ENCODE measurements around the gene CLPTM1.
A peak's percentile ranks its signal among the peaks of the same experiment; 100 is the strongest.
"Not testable (repeated sequence)": the region's sequence is repeated elsewhere in the genome, so short reads cannot be mapped to it uniquely, and the experiment has no call there.

The CLPTM1 gene

DNA sequence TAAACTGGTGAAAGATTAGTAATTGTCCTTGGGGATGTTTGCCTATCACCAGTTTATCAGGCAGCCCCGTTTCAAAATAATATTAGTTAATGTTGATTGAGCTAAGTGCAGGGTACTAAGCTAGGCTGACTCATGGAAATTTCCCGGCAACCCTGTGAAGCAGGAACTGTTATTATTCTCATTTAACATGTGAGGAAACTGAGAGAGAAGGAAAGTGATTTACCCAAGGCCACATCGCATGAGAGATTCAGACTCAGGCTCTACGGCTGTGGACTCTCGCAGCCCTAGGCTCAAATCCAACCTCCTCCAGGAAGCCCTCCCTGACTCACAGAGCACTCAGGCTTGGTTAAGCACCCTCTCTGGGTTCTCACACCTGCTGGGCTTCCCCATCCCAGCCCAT is 19.7 kb downstream of the CLPTM1 start:
- DNase-seq (ENCODE audit: low spot score) = no peak

DNA sequence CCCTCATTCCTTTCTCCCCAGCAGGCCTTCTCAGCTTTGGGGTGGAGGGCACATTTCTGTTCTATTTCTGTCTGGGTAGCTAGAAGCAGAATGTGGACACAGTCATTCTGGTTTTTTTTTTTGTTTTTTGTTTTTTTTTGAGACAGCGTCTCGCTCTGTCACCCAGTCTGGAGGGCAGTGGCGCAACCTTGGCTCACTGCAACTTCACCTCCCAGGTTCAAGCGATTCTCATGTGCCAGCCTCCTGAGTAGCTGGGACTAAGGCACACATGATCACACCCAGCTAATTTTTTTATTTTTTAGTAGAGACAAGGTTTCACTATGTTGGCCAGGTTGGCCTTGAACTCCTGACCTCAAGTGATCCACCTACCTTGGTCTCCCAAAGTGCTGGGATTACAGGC is 20.3 kb downstream of the CLPTM1 start:
- DNase-seq (ENCODE audit: low spot score) = no peak

DNA sequence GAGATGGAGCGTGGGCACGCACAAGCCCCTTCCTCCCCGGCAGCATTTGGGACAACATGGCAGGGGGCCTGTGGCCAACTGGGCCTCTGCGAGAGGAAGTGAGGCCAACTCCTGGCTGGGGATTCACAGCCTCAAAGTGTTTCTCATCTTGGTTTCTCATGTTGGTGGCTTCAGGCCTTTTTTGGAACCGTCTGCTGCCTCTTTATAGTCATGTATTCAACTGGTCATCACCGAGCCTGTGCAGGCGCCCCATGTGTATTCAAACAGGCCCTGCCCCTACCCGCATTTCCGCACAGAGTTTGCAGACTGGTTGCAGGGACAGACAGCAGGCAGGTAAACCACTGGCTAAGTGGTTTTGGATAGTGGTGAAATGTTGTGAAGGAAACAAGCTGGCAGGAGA is 28.8 kb downstream of the CLPTM1 start:
- DNase-seq (ENCODE audit: low spot score) = no peak

- DNase-seq (ENCODE audit: low spot score) = no peak
Observed at GRCh38 chr19:44985445-44985844, 30.3 kb downstream of the CLPTM1 start.

DNA sequence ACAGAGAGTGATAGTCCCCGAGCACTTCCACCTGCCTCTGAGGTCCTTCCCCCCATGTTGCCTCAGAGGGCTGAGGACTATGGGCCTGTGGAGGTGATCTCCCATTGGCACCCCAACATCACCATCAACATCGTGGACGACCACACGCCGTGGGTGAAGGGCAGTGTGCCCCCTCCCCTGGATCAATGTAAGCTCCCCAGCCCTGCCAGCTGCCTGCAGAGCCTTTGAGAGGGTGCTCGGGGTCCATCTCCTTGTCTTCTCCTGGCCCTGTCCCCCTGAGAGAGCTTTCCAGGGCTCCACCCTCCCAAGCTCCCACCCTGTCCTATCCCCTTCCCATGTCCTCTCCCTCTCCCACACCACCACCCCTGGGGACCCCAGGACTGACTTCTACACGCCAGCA is 31.2 kb downstream of the CLPTM1 start:
- DNase-seq (ENCODE audit: low spot score) = no peak

- DNase-seq (ENCODE audit: low spot score) = no peak
Observed at GRCh38 chr19:44987148-44987675, 32.0 kb downstream of the CLPTM1 start.

GRCh38 chr19:44988273-44988672 is 33.1 kb downstream of the CLPTM1 start:
- no peak for DNase-seq (ENCODE audit: low spot score)

GRCh38 chr19:44988896-44989556 is 33.8 kb downstream of the CLPTM1 start:
- peak; percentile 60 for DNase-seq (ENCODE audit: low spot score)

- no peak for DNase-seq (ENCODE audit: low spot score)
Observed at GRCh38 chr19:44990459-44990858, 35.3 kb downstream of the CLPTM1 start.

DNA sequence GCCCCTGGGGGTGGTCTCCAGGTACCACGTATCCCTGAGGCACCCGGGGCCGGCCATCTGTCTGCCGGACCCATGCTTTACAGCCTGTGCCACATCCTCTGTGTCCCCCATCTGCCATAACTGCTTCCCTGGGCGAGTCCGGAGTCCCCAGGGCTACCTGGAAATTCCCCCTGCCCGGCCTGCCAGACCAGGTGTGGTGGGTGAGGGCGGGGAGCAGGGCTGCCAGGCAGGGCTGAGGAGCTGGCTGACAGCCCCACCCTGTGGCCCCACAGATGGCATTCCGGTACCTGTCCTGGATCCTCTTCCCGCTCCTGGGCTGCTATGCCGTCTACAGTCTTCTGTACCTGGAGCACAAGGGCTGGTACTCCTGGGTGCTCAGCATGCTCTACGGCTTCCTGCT is 35.8 kb downstream of the CLPTM1 start:
- no peak for DNase-seq (ENCODE audit: low spot score)

GRCh38 chr19:44992336-44993163 is 37.4 kb downstream of the CLPTM1 start:
- no peak for DNase-seq (ENCODE audit: low spot score)

DNA sequence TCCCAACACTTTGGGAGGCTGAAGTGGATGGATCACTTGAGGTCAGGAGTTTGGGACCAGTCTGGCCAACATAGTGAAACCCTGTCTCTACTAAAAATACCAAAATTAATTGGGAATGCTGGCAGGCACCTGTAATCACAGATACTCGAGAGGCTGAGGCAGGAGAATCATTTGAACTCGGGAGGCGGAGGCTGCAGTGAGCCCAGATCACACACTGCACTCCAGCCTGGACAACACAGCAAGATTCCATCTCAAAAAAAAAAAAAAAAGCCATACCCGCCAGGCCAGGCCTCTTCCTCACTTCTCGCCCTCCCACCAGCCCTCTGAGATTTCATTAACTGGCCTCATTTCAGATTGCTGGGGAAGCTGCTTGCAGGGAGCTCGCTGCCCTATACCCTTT is 38.3 kb downstream of the CLPTM1 start:
- no peak for DNase-seq (ENCODE audit: low spot score)

DNA sequence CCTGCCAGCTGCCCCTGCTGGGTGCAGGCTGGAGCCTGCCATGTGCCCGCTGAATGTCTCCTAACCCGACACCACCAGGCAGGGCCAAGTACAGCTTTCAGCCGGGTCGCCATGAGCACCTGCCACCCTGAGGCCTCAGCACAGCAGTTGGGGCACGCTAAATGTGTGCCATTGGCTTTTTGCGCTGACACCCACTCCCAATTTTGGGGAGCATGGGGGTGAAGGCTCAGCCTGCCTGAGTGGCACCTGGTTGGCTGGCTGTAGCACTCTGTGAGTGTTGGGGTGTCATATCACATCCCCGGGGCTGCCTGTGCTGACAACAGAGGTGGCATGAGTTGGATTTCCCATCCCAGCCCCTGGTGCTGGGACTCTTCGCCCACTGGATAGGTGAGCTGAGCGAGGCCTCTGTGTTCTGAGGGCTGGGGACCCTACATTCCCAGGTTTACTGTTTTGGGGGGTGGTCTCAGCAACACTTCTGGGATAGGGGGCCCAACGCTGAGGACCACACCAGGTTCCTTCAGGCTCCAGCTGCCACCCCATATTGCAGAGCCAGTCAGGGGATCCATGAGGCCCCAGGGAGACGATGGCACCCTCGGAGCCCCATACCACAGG is 38.9 kb downstream of the CLPTM1 start:
- DNase-seq (ENCODE audit: low spot score) = no peak

GRCh38 chr19:44998025-44998424 is 42.8 kb downstream of the CLPTM1 start:
- no peak for DNase-seq (ENCODE audit: low spot score)

GRCh38 chr19:44999131-44999925 is 44.1 kb downstream of the CLPTM1 start:
- DNase-seq (ENCODE audit: low spot score) = not testable (repeated sequence)

DNA sequence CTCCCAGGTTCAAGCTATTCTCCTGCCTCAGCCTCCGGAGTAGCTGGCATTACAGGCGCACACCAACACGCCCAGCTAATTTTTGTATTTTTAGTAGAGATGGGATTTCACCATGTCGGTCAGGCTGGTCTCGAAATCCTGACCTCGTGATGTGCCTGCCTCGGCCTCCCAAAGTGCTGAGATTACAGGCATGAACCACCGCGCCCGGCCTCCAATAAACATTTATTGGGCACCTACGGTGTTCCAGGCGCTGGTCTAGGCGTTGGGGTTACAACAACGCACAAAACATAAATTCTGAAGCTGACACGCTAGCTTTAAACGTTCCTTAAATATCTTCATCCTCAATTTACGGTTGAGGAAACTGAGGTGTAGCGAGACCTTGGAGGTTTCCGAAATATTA is 45.5 kb downstream of the CLPTM1 start:
- not testable (repeated sequence) for DNase-seq (ENCODE audit: low spot score)

DNA sequence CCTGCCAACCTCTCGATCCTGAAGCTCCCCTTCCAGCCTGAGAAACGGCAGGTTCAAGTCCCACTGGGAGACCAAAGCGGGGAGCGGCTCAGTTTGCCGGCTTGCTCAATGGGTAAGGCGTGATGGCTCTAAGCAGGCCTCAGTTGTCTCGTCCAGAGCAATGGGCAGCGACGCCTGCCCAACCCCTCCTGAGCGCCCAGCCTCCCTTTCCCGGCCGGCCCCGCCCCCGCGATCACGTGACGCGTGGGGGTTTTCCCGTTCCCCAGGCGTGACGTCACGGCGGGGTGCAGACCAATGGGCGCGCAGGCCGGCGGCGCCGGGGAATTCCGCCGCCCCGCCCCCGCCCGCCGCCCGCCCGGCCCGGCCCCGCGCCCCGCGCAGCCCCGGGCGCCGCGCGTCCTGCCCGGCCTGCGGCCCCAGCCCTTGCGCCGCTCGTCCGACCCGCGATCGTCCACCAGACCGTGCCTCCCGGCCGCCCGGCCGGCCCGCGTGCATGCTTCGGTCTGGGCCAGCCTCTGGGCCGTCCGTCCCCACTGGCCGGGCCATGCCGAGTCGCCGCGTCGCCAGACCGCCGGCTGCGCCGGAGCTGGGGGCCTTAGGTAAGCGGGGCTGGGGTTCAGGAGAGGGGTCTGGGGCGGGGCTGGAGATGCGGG is 46.0 kb downstream of the CLPTM1 start, which contains the start of gene RELB:
TSS of gene RELB (plus strand) at position 378 of the 653 bp plus-strand sequence. CDS start at position 494, 116 bp downstream.
- DNase-seq (ENCODE audit: low spot score) = peak; percentile 87

DNA sequence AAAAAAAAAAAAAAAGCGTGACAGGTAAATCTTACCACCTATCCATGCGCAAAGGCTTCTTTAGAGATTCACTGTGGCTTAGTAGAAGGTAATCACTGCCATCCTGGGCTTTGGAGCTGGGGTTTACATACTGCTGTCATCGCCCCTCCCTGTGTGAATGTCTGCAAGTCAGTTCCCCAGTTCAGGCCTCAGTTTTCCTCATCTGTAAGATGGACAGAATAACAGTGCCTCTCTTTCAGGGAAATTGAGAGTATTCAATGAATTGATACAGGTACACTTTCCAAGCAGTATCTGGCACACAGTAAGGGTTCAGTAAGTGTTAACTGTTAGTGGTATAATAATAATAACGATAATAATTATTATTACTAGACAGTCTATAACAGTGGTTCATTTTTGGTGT is 48.3 kb downstream of the CLPTM1 start:
- DNase-seq (ENCODE audit: low spot score) = no peak

- no peak for DNase-seq (ENCODE audit: low spot score)
Observed at GRCh38 chr19:45005787-45006186, 50.6 kb downstream of the CLPTM1 start.

GRCh38 chr19:45008552-45008951 is 53.4 kb downstream of the CLPTM1 start:
- DNase-seq (ENCODE audit: low spot score) = no peak

DNA sequence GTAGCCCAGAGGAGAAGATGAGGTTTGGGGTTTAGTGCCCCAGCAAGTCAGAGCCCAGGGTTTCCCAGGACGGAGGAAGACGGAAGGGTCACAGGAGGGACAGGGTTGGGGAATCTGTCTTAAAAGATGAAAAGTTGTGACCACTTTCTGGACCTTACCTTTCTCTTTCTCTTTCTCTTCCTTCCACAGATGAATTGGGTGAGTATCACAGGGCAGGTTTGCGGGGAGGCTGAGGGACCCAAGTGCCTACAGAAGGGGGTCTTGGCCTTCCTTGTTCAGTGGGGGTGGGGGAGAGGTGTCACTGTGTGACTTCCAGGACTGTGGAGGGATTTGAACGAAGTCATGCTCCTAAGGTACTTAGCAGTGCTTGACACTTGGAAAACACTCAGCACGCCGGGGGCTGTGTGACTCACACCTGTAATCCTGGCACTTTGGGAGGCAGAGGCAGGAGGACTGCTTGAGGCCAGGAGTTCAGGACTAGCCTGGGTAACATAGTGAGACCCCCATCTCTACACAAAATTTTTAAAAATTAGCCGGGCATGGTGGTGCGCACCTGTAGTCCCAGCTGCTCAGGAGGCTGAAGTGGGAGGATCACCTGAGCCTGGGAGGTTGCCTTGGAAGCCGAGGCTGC is 54.6 kb downstream of the CLPTM1 start:
- no peak for DNase-seq (ENCODE audit: low spot score)

Data from RKO (cell line).